Thoracic aorta (tissue), 2 donors: ENCODE results near the gene EEF1AKMT4. TPM values are rescaled to one million over a fixed set of nuclear protein-coding genes. Genes with fewer than 3 reads are reported as not detected.
A peak's percentile ranks its signal among the peaks of the same experiment; 100 is the strongest.
"Not testable (repeated sequence)": the region's sequence is repeated elsewhere in the genome, so short reads cannot be mapped to it uniquely, and the experiment has no call there.

Experiments
- ATAC-seq: fragments of 150-250 bp; one replicate; pipeline ENCODE4 v1.8.0; 2017; ENCODE audit warnings: low read depth; ENCODE audit not compliant: insufficient number of reproducible peaks, low FRiP score
- DNase-seq: peaks from one replicate; pipeline ENCODE4 v3.0.0-alpha.2; 2020; ENCODE audit warnings: low spot score
- H3K27ac ChIP-seq, 2 donors: fragments of 200-600 bp; sonication (generic); 1 replicate in 1 of 2; 2 replicates in 1 of 2; pipeline ENCODE4 v1.5.1; 2016; ENCODE audit warnings: mild to moderate bottlenecking in 2 of 2, moderate library complexity in 2 of 2
- H3K27me3 ChIP-seq: fragments of 200-600 bp; sonication (generic); replicated peaks from 2 replicates; pipeline ENCODE4 v1.6.0; 2016; ENCODE audit warnings: mild to moderate bottlenecking; ENCODE audit not compliant: insufficient read depth
- H3K36me3 ChIP-seq: fragments of 200-600 bp; sonication (generic); one replicate; pipeline ENCODE4 v1.5.1; 2016
- H3K4me1 ChIP-seq, 2 donors: fragments of 200-600 bp; sonication (generic); 1 replicate in 1 of 2; 2 replicates in 1 of 2; pipeline versions ENCODE4 v1.5.1 to v1.6.0; 2016; ENCODE audit warnings: low read depth in 2 of 2, mild to moderate bottlenecking in 1 of 2; ENCODE audit not compliant: control insufficient read depth in 1 of 2
- H3K4me3 ChIP-seq: fragments of 200-600 bp; sonication (generic); 2 replicates; pipeline ENCODE4 v1.5.1; 2016; ENCODE audit warnings: mild to moderate bottlenecking
- H3K9me3 ChIP-seq: fragments of 200-600 bp; sonication (generic); 2 replicates; pipeline ENCODE4 v1.5.1; 2016
- total RNA-seq, 2 donors: library from RNA; depleted of rRNA; stranded (reverse); fragments of >200 nt; gene quantifications; one replicate each; pipeline versions ENCODE4 v1.1.0 to v1.2.3, GENCODE V29; 2016
- TF ChIP-seq, protein P1 (sequence below): fragments of 200-600 bp; sonication (generic); IDR thresholded peaks from one replicate; pipeline ENCODE4 v1.5.1; 2019; ENCODE audit warnings: antibody characterized with exemption

Gene EEF1AKMT4
- total RNA-seq, 2 donors from 2014 or later = 3.8 to 4.0 TPM

DNA sequence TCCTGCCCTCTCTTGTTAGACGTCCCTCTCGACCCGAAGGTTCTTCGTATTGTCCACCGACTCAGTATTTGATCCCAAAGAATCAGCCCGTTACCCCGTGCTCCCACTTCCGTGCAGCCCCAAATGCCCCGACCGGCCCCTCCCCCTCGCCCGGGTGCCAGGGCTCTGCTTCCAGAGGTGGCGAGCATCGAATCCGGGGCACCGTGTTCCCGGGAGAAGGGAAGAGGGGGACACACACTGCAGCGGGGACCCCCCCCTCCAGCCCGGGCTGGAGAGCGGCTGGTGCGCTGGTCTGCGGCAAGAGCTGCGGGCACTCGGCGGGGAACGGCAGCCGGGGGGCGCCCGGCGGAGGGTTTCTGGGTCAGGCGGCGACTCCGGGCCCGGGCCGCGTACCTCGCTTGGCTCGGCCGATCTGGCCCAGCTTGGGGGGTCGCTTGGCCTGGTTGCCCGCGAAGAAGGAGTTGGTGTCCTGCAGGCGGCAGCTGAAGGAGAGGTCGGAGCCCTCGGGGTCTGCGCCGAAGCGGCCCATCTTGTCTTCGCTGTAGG, 11.3 kb downstream of the EEF1AKMT4 start:
- Histone ChIP-seq H3K9me3 (no peaks in the 10 kb centered on the region), H3K27me3 (peaks cover 18% of the 10 kb centered on the region), H3K27ac (no peak overlapping the region), H3K36me3 (no peaks in the 10 kb centered on the region), H3K4me3 (peak overlapping the region; percentile 70), H3K4me1 (peaks cover 12 to 25% of the 10 kb centered on the region in 2 donors)
- TF ChIP-seq, protein P1, sequence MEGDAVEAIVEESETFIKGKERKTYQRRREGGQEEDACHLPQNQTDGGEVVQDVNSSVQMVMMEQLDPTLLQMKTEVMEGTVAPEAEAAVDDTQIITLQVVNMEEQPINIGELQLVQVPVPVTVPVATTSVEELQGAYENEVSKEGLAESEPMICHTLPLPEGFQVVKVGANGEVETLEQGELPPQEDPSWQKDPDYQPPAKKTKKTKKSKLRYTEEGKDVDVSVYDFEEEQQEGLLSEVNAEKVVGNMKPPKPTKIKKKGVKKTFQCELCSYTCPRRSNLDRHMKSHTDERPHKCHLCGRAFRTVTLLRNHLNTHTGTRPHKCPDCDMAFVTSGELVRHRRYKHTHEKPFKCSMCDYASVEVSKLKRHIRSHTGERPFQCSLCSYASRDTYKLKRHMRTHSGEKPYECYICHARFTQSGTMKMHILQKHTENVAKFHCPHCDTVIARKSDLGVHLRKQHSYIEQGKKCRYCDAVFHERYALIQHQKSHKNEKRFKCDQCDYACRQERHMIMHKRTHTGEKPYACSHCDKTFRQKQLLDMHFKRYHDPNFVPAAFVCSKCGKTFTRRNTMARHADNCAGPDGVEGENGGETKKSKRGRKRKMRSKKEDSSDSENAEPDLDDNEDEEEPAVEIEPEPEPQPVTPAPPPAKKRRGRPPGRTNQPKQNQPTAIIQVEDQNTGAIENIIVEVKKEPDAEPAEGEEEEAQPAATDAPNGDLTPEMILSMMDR = no peak
- DNase-seq = no peak
- no peak for ATAC-seq

GRCh38 chr3:184261270-184261853, 11.9 kb downstream of the EEF1AKMT4 start, which contains the start of gene CAMK2N2:
Gene CAMK2N2 (minus strand): TSS chr3:184261553. CDS start chr3:184261285, 268 bp downstream.
- H3K9me3 ChIP-seq = no peaks in the 10 kb centered on the region
- peaks cover 18% of the 10 kb centered on the region for H3K27me3 ChIP-seq
- TF ChIP-seq, protein P1 = no peak
- H3K36me3 ChIP-seq = no peaks in the 10 kb centered on the region
- ATAC-seq (no peak), DNase-seq (no peak)
- H3K27ac ChIP-seq = no peak within 1 kb of the TSS
- H3K4me3 ChIP-seq = peak within 1 kb of the TSS; percentile 70
- peaks cover 12 to 25% of the 10 kb centered on the region in 2 donors for H3K4me1 ChIP-seq

GRCh38 chr3:184261854-184262763, 12.6 kb downstream of the EEF1AKMT4 start:
- Histone ChIP-seq H3K4me1 (peaks cover 12 to 25% of the 10 kb centered on the region in 2 donors), H3K27me3 (peaks cover 18% of the 10 kb centered on the region), H3K27ac (no peak overlapping the region), H3K4me3 (peak overlapping the region; percentile 70), H3K36me3 (no peaks in the 10 kb centered on the region), H3K9me3 (no peaks in the 10 kb centered on the region)
- TF ChIP-seq, protein P1 = no peak
- ATAC-seq = no peak
- no peak for DNase-seq

DNA sequence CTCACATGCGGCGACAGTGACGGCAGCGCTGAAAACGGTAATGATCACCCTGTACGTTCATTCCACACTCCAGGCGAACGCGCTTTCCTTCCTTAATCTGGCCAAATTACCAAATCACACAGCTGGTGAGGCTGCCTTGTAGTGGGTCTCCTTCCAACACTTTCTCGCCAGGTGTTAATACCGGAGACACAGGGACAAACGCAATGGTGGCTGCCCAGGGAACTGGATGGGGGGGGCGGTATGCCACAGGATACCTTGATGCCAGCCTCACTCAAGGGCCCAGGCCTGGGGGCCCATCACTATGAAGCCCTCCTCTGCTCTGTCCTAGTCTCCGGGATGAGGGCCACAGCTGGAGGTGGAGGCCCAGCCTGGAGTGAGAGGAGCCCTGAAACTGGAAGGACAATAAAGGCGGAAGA, 13.3 kb downstream of the EEF1AKMT4 start:
- DNase-seq (no peak), ATAC-seq (no peak)
- Histone ChIP-seq H3K27ac (no peak overlapping the region), H3K4me3 (no peak overlapping the region), H3K4me1 (peaks cover 12 to 25% of the 10 kb centered on the region in 2 donors), H3K27me3 (peaks cover 18% of the 10 kb centered on the region), H3K9me3 (no peaks in the 10 kb centered on the region), H3K36me3 (no peaks in the 10 kb centered on the region)
- TF ChIP-seq, protein P1 = no peak

GRCh38 chr3:184267249-184267648, 17.8 kb downstream of the EEF1AKMT4 start:
- not testable (repeated sequence) for H3K4me3 ChIP-seq, H3K27me3 ChIP-seq, H3K27ac ChIP-seq, ATAC-seq, DNase-seq, H3K9me3 ChIP-seq, H3K36me3 ChIP-seq, H3K4me1 ChIP-seq
